GM12892 (cell line): ENCODE measurements around the gene ZFR.

Source experiments
- POLR2A ChIP-seq: IDR thresholded peaks from 2 replicates; pipeline ENCODE4 v1.6.1; 2011; ENCODE audit warnings: low read depth, low read length, control low read depth
- POLR2AphosphoS5 ChIP-seq: IDR thresholded peaks from 2 replicates; pipeline ENCODE4 v1.6.1; 2011; ENCODE audit warnings: low read depth, low read length, control low read depth

GRCh38 chr5:32363030-32363429 lies 81.5 kb downstream of the ZFR start:
- TF ChIP-seq POLR2AphosphoS5 (no peak), POLR2A (no peak)
